Measurements from ENCODE around the gene PMPCB. TPM values are rescaled to one million over a fixed set of nuclear protein-coding genes. Genes with fewer than 3 reads are reported as not detected.

Gene PMPCB
- total and polyA plus RNA-seq, 10 of the 15 experiments (the other 5 are each of a cell fraction or from before 2014, with no cell fraction given), result 70.3 to 163 (median 102) TPM

DNA sequence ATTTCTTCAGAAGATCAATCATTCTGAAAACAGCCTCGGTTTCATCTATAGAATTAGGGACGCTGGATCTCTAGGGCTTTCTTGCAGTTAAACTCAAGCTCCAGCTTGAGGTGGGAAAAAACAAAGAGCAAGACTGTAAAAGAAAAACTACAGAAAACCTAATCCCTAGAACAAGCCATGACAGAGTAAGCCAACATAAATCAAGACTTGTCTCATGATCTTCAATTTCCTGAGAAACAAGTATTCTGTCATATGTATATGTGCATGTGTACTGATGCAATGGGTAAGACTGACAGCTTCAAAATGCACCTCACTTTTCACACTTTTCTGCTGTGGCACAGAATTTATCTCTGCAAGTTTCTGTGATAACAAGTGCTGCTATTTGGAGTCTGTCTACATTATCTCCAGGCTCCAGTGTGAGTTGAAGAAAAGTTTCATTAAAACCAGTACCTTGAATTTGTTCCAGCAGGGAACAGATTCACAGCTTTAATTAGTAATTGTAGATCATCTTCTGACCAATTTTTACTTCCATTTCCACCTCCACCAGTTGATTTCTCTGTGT lies 19.2 kb downstream of the PMPCB start:
- no peak overlapping the region for H3K4me2 ChIP-seq (ENCODE audit: control insufficient read depth, insufficient read depth)
- H3K27ac ChIP-seq (ENCODE audit: control insufficient read depth, insufficient read depth), result no peak overlapping the region
- peaks cover 6 to 37% of the 10 kb centered on the region in 2 experiments for H3K36me3 ChIP-seq (ENCODE audit: control insufficient read depth in 2 of 2, insufficient read depth in 2 of 2, low read length in 1 of 2)
- intact Hi-C loops (cut with micrococcal nuclease; ENCODE audit: unreplicated experiment) (no loop called here), in situ Hi-C loops (cut with MboI) (no loop called here)
- H3K27me3 ChIP-seq (replicated peaks in 1 of 2; ENCODE audit: control insufficient read depth in 2 of 2, insufficient read depth in 2 of 2, low read length in 1 of 2), result no peaks in the 10 kb centered on the region
- no peaks in the 10 kb centered on the region for H4K20me1 ChIP-seq (ENCODE audit: control insufficient read depth, insufficient read depth)
- no peaks in the 10 kb centered on the region for H3K79me2 ChIP-seq (ENCODE audit: control insufficient read depth, insufficient read depth, low read length)
- no peaks in the 10 kb centered on the region for H3K9me3 ChIP-seq (replicated peaks; ENCODE audit: control insufficient read depth, insufficient read depth, low read length)
- SMC1A ChIA-PET (ENCODE audit: uncharacterized antibody, unreplicated experiment), result interaction anchor here (1.3 kb wide), 1 partner anchor 38 kb away, joined by 3 read pairs; no protein-coding TSS in a partner anchor
- no peak for TF ChIP-seq SUZ12 (IDR thresholded peaks at IDR 0.05; ENCODE audit: unreplicated experiment)
- no peak for TF ChIP-seq BMI1 (IDR thresholded peaks at IDR 0.05; ENCODE audit: borderline replicate concordance)
- TF ChIP-seq, protein P1, sequence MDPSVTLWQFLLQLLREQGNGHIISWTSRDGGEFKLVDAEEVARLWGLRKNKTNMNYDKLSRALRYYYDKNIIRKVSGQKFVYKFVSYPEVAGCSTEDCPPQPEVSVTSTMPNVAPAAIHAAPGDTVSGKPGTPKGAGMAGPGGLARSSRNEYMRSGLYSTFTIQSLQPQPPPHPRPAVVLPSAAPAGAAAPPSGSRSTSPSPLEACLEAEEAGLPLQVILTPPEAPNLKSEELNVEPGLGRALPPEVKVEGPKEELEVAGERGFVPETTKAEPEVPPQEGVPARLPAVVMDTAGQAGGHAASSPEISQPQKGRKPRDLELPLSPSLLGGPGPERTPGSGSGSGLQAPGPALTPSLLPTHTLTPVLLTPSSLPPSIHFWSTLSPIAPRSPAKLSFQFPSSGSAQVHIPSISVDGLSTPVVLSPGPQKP (IDR thresholded peaks at IDR 0.05; ENCODE audit: low read depth, low read length), result no peak
- no peak for TF ChIP-seq RUNX3 (IDR thresholded peaks at IDR 0.05; ENCODE audit: low read length)
- TF ChIP-seq TCF3 (IDR thresholded peaks at IDR 0.05; ENCODE audit: borderline replicate concordance, insufficient read depth, low read depth, low read length), result no peak
- no peak for TF ChIP-seq YY1 (IDR thresholded peaks at IDR 0.05; ENCODE audit: low read depth, low read length)
- no peak for TF ChIP-seq TCF7 (IDR thresholded peaks at IDR 0.05; ENCODE audit: borderline replicate concordance)
- TF ChIP-seq, protein P2, sequence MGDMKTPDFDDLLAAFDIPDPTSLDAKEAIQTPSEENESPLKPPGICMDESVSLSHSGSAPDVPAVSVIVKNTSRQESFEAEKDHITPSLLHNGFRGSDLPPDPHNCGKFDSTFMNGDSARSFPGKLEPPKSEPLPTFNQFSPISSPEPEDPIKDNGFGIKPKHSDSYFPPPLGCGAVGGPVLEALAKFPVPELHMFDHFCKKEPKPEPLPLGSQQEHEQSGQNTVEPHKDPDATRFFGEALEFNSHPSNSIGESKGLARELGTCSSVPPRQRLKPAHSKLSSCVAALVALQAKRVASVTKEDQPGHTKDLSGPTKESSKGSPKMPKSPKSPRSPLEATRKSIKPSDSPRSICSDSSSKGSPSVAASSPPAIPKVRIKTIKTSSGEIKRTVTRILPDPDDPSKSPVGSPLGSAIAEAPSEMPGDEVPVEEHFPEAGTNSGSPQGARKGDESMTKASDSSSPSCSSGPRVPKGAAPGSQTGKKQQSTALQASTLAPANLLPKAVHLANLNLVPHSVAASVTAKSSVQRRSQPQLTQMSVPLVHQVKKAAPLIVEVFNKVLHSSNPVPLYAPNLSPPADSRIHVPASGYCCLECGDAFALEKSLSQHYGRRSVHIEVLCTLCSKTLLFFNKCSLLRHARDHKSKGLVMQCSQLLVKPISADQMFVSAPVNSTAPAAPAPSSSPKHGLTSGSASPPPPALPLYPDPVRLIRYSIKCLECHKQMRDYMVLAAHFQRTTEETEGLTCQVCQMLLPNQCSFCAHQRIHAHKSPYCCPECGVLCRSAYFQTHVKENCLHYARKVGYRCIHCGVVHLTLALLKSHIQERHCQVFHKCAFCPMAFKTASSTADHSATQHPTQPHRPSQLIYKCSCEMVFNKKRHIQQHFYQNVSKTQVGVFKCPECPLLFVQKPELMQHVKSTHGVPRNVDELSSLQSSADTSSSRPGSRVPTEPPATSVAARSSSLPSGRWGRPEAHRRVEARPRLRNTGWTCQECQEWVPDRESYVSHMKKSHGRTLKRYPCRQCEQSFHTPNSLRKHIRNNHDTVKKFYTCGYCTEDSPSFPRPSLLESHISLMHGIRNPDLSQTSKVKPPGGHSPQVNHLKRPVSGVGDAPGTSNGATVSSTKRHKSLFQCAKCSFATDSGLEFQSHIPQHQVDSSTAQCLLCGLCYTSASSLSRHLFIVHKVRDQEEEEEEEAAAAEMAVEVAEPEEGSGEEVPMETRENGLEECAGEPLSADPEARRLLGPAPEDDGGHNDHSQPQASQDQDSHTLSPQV (IDR thresholded peaks at IDR 0.05), result no peak
- no peak for TF ChIP-seq EP300 (IDR thresholded peaks at IDR 0.05; ENCODE audit: borderline replicate concordance in 1 of 2, control insufficient read depth in 1 of 2, low read depth in 2 of 2, low read length in 2 of 2)
- TF ChIP-seq EED (IDR thresholded peaks at IDR 0.05; ENCODE audit: low read depth), result no peak
- no peak for TF ChIP-seq NR2F1 (conservative IDR thresholded peaks at IDR 0.05)
- no peak for TF ChIP-seq SMC3 (IDR thresholded peaks at IDR 0.05; ENCODE audit: borderline replicate concordance, low read length)
- TF ChIP-seq, protein P3, sequence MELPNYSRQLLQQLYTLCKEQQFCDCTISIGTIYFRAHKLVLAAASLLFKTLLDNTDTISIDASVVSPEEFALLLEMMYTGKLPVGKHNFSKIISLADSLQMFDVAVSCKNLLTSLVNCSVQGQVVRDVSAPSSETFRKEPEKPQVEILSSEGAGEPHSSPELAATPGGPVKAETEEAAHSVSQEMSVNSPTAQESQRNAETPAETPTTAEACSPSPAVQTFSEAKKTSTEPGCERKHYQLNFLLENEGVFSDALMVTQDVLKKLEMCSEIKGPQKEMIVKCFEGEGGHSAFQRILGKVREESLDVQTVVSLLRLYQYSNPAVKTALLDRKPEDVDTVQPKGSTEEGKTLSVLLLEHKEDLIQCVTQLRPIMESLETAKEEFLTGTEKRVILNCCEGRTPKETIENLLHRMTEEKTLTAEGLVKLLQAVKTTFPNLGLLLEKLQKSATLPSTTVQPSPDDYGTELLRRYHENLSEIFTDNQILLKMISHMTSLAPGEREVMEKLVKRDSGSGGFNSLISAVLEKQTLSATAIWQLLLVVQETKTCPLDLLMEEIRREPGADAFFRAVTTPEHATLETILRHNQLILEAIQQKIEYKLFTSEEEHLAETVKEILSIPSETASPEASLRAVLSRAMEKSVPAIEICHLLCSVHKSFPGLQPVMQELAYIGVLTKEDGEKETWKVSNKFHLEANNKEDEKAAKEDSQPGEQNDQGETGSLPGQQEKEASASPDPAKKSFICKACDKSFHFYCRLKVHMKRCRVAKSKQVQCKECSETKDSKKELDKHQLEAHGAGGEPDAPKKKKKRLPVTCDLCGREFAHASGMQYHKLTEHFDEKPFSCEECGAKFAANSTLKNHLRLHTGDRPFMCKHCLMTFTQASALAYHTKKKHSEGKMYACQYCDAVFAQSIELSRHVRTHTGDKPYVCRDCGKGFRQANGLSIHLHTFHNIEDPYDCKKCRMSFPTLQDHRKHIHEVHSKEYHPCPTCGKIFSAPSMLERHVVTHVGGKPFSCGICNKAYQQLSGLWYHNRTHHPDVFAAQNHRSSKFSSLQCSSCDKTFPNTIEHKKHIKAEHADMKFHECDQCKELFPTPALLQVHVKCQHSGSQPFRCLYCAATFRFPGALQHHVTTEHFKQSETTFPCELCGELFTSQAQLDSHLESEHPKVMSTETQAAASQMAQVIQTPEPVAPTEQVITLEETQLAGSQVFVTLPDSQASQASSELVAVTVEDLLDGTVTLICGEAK (IDR thresholded peaks at IDR 0.05; ENCODE audit: borderline replicate concordance), result no peak
- H3K4me1 ChIP-seq (ENCODE audit: control insufficient read depth, insufficient read depth, low read length), result no peaks in the 10 kb centered on the region
- no peak overlapping the region for H2AFZ ChIP-seq (ENCODE audit: control insufficient read depth, low read depth, low read length)
- POLR2A ChIA-PET, result no interaction called here
- CTCF ChIA-PET, result interaction anchor here (0.9 to 1.0 kb wide), 3 partner anchors 10 to 26 kb away, joined by 3 to 5 read pairs (median 3); partner anchors contain the start of gene PMPCB
- DNase-seq (ENCODE audit: low read depth, low spot score) (no peak), ATAC-seq (no peak), FAIRE-seq (no peak)
- RAD21 ChIA-PET (ENCODE audit: unreplicated experiment), result no interaction called here
- 71% methylated on average over 2 of the region's 2 CpGs for WGBS (ENCODE audit: insufficient coverage, insufficient replicate concordance, low lambda C conversion rate, missing lambda C conversion rate)
- H3K9ac ChIP-seq (ENCODE audit: control insufficient read depth, insufficient read depth, low read length), result no peak overlapping the region
- no TSS peak for BruUV-seq (replicated peaks)
- H3K4me3 ChIP-seq, result no peak overlapping the region

Measured in GM12878 (cell line).